ENCODE results near the gene ELF2. TPM values are rescaled to one million over a fixed set of nuclear protein-coding genes. Genes with fewer than 3 reads are reported as not detected.

Gene ELF2
- total and polyA plus RNA-seq, 11 donors = 10.3 to 44.2 (median 34.0) TPM

DNA sequence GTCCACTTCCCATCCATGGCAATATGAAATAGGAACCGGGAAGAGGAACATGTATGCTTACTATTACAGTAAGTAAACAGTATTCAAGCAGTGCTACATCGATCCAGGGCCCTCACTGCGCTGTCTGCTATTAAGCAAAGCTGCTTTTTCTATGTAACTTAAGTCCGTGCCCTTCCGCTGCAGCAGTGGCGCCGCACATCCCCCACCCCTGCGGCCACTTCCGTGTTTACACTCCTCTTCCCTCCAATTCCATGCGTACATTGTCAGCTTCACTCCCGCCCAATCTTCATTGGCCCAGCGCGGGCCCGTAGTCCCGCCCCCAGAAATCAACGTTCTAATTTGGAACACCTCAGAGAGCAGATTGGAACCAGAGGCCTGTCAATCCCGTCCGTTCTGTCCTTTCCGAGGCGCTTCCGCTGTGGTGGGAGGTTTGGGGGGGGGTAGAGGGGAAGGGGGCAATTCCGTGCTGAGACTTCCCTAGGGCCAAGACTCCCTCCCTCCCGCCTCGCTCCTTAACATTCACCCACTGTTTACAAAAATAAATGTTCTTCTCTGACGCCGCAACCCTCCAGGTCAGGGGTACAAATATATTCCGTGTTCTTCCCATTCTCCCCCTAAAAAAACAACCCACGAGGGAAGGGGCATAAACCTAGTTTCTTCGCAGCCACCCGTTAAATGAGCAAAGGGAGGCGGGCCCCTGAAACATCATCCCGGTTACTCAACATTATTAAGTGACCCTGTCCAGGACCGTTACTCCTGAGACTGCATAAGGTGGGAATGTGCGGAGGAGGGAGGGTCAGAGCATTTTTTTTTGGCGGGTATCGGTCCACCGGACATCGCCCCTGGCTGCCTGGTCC, 94.0 kb downstream of the ELF2 start:
- TF ChIP-seq POLR2A (IDR thresholded peaks at IDR 0.05) = peak in 1 of 2 donors; percentile 47
- TF ChIP-seq, protein P1, sequence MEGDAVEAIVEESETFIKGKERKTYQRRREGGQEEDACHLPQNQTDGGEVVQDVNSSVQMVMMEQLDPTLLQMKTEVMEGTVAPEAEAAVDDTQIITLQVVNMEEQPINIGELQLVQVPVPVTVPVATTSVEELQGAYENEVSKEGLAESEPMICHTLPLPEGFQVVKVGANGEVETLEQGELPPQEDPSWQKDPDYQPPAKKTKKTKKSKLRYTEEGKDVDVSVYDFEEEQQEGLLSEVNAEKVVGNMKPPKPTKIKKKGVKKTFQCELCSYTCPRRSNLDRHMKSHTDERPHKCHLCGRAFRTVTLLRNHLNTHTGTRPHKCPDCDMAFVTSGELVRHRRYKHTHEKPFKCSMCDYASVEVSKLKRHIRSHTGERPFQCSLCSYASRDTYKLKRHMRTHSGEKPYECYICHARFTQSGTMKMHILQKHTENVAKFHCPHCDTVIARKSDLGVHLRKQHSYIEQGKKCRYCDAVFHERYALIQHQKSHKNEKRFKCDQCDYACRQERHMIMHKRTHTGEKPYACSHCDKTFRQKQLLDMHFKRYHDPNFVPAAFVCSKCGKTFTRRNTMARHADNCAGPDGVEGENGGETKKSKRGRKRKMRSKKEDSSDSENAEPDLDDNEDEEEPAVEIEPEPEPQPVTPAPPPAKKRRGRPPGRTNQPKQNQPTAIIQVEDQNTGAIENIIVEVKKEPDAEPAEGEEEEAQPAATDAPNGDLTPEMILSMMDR (IDR thresholded peaks at IDR 0.05) = no peak
- Histone ChIP-seq H3K4me1 (peaks cover 0 to 48% (median 36%) of the 10 kb centered on the region in 12 donors), H3K27ac (peak overlapping the region; percentile 80 to 97 (median 94)), H3K4me3 (peak overlapping the region; percentile 72 to 94 (median 82)), H3K36me3 (no peaks in the 10 kb centered on the region), H3K9me3 (no peaks in the 10 kb centered on the region), H3K27me3 (no peaks in the 10 kb centered on the region)
- 0 to 1% (median 0%) methylated on average over 37 to 38 of the region's 38 CpGs for WGBS, 4 donors
- peak; percentile 92 to 96 (median 94) for ATAC-seq
- intact Hi-C loops (cut with DNase I) = loop anchor here (1.0 to 10.0 kb wide), 9 partner anchors 46 to 369 kb away; partner anchors contain the start of genes ELF2 (in 6 of the 10), NAA15 (in 3 of the 10), NDUFC1 (in 3 of the 10) and RAB33B (in 1 of the 10)
- DNase-seq = peak; percentile 95 to 96 (median 95)

DNA sequence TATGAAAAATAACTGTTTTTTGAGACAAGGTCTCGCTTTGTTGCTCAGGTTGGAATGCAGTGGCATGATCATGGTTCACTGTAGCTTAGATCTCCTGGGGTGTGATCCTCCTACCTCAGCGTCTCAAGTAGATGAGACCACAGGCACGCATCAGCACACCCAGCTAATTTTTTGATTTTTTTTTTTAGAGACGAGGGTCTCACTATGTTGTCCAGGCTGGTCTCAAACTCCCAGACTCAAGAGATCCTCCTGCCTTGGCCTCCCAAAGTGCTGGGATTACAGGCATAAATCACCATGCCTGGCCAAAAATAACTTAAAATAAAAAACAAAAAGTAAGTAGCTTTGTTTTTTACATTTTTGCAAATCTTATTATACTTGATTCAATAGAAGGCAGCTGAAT, 98.1 kb downstream of the ELF2 start:
- intact Hi-C loops (cut with DNase I) = no loop called here
- Histone ChIP-seq H3K36me3 (peaks cover 0 to 4% (median 0%) of the 10 kb centered on the region in 9 donors), H3K4me1 (peaks cover 0 to 72% (median 59%) of the 10 kb centered on the region in 12 donors), H3K4me3 (no peak overlapping the region), H3K27ac (peak overlapping the region in 8 of 12 donors; percentile 11 to 95 (median 72)), H3K27me3 (no peaks in the 10 kb centered on the region), H3K9me3 (no peaks in the 10 kb centered on the region)
- WGBS, 4 donors = 92 to 96% (median 94%) methylated on average over 4 of the region's 4 CpGs
- TF ChIP-seq, protein P1 (IDR thresholded peaks at IDR 0.05) = no peak
- TF ChIP-seq POLR2A (IDR thresholded peaks at IDR 0.05) = no peak
- no peak for DNase-seq
- ATAC-seq = no peak

DNA sequence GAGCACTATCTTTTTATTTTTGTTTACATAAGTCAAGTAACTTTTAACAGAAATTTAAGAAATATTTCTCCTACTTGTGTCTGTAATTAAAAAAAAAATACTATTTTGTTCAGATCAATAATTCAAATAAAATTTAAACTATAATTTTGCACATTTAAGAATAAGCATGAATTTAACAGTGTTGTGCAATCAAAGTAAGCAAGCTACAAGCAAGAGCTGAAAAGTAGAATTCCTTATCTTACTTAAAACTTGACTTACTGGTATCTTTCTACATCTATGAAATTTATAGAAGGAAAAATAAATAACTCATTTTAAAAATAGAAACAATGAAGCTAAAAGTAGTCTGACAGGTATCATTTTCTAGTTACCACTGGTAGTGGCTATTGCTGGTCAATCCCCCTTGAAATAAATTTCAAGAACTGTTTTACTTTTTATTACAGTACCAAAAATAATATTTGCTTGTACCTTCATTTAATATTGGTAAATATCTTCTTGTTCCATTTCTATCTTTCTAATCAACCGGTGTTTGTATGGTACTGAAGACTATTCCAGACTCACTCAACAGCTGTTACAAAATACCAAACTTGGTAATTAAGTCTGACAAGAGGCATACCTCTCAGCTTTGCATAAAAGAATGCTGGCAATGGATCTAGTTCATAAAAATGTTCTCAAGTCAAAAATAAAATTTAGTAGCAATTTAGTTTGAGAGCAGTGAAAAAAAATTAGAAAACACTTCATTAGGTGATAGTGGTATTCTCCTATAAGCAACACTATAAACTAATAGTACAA, 99.3 kb downstream of the ELF2 start:
- no peaks in the 10 kb centered on the region for H3K9me3 ChIP-seq
- no peaks in the 10 kb centered on the region for H3K27me3 ChIP-seq
- no peak for ATAC-seq
- H3K4me3 ChIP-seq = peak overlapping the region in 1 of 12 donors; percentile 17
- H3K27ac ChIP-seq = peak overlapping the region; percentile 44 to 95 (median 68)
- intact Hi-C loops (cut with DNase I) = no loop called here
- no peak for DNase-seq
- 18 to 34% (median 21%) methylated on average over 1 of the region's 1 CpG for WGBS, 4 donors
- peaks cover 0 to 10% (median 3%) of the 10 kb centered on the region in 9 donors for H3K36me3 ChIP-seq
- no peak for TF ChIP-seq POLR2A (IDR thresholded peaks at IDR 0.05)
- TF ChIP-seq, protein P1 (IDR thresholded peaks at IDR 0.05) = no peak
- H3K4me1 ChIP-seq = peaks cover 0 to 73% (median 61%) of the 10 kb centered on the region in 12 donors

All from heart left ventricle (tissue), 16 donors.